Chondrocyte (in vitro differentiated cells): ENCODE data around the gene WDR77. TPM values are rescaled to one million over a fixed set of nuclear protein-coding genes. Genes with fewer than 3 reads are reported as not detected.

Source experiments
- DNase-seq: peaks from one replicate; pipeline ENCODE4 v3.0.0; 2021; ENCODE audit warnings: mixed read lengths, low spot score
- H3K27ac Mint-ChIP-seq: one replicate; pipeline ENCODE4 v1.8.0; 2021; ENCODE audit warnings: mild to moderate bottlenecking, moderate library complexity, mixed read lengths; ENCODE audit not compliant: unreplicated experiment
- H3K27me3 Mint-ChIP-seq: 2 replicates; pipeline ENCODE4 v1.8.0; 2021; ENCODE audit warnings: low read depth, mixed read lengths
- H3K36me3 Mint-ChIP-seq: 2 replicates; pipeline ENCODE4 v1.8.0; 2021; ENCODE audit warnings: low read depth, mixed read lengths
- H3K4me1 Mint-ChIP-seq: 2 replicates; pipeline ENCODE4 v1.8.0; 2021; ENCODE audit warnings: low read depth, mild to moderate bottlenecking, mixed read lengths
- H3K4me3 Mint-ChIP-seq: one replicate; pipeline ENCODE4 v1.8.0; 2021; ENCODE audit warnings: mild to moderate bottlenecking, moderate library complexity, mixed read lengths; ENCODE audit not compliant: unreplicated experiment
- H3K9me3 Mint-ChIP-seq: 2 replicates; pipeline ENCODE4 v1.8.0; 2021; ENCODE audit warnings: low read depth, mixed read lengths
- CTCF ChIP-seq: fragments of 200-600 bp; sonication (generic); IDR thresholded peaks from 2 replicates; pipeline ENCODE4 v1.5.0; 2021; ENCODE audit warnings: antibody characterized with exemption, mild to moderate bottlenecking, moderate library complexity
- total RNA-seq: library from RNA; stranded (reverse); gene quantifications from 3 replicates; pipeline ENCODE4 v1.2.1, GENCODE V29; 2021

Gene WDR77
- total RNA-seq, 1 donor from 2014 or later = 19.5 TPM

GRCh38 chr1:111476214-111476613 lies 27.2 kb upstream of the WDR77 start:
- H3K27me3 Mint-ChIP-seq = peaks cover 1% of the 10 kb centered on the region
- no peaks in the 10 kb centered on the region for H3K9me3 Mint-ChIP-seq
- no peak overlapping the region for H3K27ac Mint-ChIP-seq
- peaks cover 21% of the 10 kb centered on the region for H3K4me1 Mint-ChIP-seq
- no peak for DNase-seq
- no peak for TF ChIP-seq CTCF
- no peak overlapping the region for H3K4me3 Mint-ChIP-seq
- H3K36me3 Mint-ChIP-seq = peaks cover 5% of the 10 kb centered on the region

DNA sequence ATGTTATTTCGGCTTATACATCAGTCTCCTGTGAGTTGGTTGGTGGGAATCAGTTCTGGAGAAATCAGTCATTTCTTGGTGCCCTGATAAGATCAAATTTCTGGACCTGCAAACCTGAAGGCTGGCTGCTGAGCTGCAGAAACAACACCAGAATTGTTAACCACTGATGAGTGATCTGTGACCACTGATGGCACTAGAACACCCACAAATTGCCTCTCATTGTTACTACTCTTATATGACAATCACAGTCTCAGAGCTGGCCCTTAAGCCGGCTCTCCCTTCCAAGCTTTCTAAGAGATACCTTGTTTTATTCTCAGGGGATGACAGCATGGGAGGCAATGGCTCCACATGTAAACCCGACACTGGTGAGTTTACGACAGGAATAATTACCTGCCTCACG lies 26.6 kb upstream of the WDR77 start:
- Mint-ChIP-seq H3K27me3 (peaks cover 1% of the 10 kb centered on the region), H3K36me3 (peaks cover 5% of the 10 kb centered on the region), H3K9me3 (no peaks in the 10 kb centered on the region), H3K4me1 (peaks cover 21% of the 10 kb centered on the region), H3K4me3 (no peak overlapping the region), H3K27ac (no peak overlapping the region)
- no peak for TF ChIP-seq CTCF
- no peak for DNase-seq

GRCh38 chr1:111474521-111474920 lies 25.5 kb upstream of the WDR77 start:
- Mint-ChIP-seq H3K27ac (no peak overlapping the region), H3K9me3 (no peaks in the 10 kb centered on the region)
- no peak for DNase-seq

DNA sequence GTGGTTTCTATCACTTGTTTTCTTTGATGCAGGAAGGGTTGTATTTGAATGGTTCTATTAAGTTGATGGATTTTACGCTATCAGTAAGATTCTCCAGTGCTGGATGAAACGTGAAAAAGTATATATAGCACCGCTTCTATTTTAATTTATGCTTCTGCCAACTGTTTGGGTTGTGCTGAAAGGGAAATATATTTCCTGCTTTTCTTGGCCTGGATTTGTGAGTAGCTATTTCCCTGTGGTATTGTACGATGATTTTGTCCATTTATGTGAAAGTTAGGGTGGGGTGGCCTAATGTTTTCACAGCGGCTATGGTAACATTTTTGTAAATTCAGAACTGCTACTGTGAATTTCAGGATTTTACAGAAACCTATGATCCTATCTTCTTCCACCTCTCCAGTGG lies 25.1 kb upstream of the WDR77 start:
- Mint-ChIP-seq H3K4me1 (peaks cover 21% of the 10 kb centered on the region), H3K27ac (peak overlapping the region; percentile 20), H3K9me3 (no peaks in the 10 kb centered on the region), H3K4me3 (no peak overlapping the region), H3K36me3 (peaks cover 5% of the 10 kb centered on the region), H3K27me3 (peaks cover 1% of the 10 kb centered on the region)
- no peak for DNase-seq
- TF ChIP-seq CTCF = no peak

More at GRCh38 chr1:111474521-111474920, 25.5 kb upstream of the WDR77 start:
- no peak overlapping the region for H3K4me3 Mint-ChIP-seq
- peaks cover 21% of the 10 kb centered on the region for H3K4me1 Mint-ChIP-seq
- no peak for TF ChIP-seq CTCF
- H3K27me3 Mint-ChIP-seq = peaks cover 1% of the 10 kb centered on the region
- peaks cover 5% of the 10 kb centered on the region for H3K36me3 Mint-ChIP-seq

- Mint-ChIP-seq H3K27me3 (peaks cover 1% of the 10 kb centered on the region), H3K36me3 (peaks cover 2% of the 10 kb centered on the region), H3K27ac (no peak overlapping the region), H3K4me1 (peaks cover 21% of the 10 kb centered on the region), H3K4me3 (no peak overlapping the region), H3K9me3 (no peaks in the 10 kb centered on the region)
- no peak for TF ChIP-seq CTCF
- DNase-seq = no peak
Observed at GRCh38 chr1:111471538-111471937, 22.5 kb upstream of the WDR77 start.
